GM19239 (cell line): ENCODE measurements around the gene LRP1B.

Source experiments
- DNase-seq: peaks from one replicate; pipeline ENCODE4 v3.0.0; 2011; ENCODE audit warnings: low spot score; ENCODE audit not compliant: insufficient read length
- FAIRE-seq: peaks from 2 replicates; lab custom pipeline; 2011; peaks lifted over from hg19 to GRCh38; lab: Jason Lieb, UNC

The LRP1B gene

GRCh38 chr2:140843186-140843585 is 1287.6 kb downstream of the LRP1B start:
- FAIRE-seq (no peak), DNase-seq (no peak)

DNA sequence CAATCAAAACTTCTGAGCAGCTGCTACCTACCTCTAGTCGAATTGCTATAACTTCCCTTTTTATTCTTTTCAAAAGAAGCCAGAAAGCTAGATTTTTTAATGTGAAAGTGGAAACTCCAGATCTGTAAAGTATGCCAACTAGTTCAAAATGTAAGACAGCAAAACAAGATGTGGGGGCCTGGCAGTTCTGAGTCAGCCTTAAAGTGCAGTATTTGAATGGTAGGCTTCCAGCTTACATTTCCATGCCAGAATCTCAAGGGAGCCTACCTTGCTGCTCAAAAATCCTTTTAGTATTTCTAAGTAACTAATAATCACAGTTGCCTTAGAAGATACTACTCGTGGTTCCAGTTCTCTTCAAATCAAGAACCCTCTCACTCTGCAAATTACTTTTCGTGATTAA is 1288.7 kb downstream of the LRP1B start:
- FAIRE-seq (no peak), DNase-seq (no peak)

DNA sequence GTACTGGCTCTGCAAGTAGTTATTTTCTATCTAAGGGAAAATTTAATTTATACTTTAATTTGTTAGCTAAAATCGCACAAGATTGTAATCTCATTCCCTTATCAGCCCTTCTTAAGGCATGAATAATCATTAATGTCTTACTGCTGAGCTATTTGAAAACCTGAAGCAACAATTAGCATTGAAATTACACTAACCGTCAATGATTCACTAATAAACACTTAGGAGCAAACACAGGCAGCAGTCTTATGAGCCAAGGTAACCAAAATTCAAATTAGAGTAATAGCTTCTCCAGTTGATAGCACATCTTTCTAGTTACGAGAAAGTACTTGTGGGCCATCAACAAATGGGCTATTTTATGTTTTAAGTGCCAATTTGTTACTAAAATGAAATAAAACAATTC is 1289.7 kb downstream of the LRP1B start:
- no peak for DNase-seq
- no peak for FAIRE-seq

- no peak for FAIRE-seq
- DNase-seq = no peak
Measured at GRCh38 chr2:140836826-140837225, 1294.0 kb downstream of the LRP1B start.

DNA sequence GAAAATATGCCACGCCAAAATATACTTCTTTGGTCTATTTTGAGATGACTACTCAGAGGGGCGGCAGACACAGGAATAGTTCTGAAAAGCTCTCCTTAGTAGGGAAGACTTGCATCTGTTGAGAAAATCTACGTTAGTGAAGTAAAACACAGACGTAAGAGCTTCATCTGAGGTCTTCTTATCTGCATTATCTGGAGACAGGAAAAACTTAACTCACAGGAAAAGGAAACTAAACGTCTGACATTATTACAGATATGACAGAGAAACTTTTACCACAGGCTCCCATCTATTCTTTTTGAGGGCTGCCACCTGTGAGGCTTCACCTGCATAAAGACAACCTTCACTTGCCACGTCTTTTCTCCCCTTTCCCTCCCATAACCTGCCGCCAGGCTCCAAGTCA is 1295.7 kb downstream of the LRP1B start:
- DNase-seq = no peak
- no peak for FAIRE-seq

DNA sequence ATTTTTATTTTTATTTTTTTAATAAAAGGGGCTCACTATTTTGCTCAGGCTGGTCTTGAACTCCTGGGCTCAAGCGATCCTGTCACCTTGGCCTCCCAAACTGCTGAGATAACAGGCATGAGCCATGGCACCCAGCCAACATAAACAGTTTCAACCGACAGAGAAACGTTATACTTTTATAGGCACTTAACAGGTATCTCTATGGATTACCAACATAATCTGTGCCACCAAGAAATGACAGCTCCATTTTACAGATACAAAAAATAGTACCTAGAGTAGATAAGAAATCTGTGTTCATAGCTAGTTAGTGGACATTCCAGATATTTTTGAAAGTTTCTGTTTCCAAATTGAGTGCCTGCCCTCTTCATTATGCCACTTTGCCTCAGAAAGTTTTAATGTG is 1316.7 kb downstream of the LRP1B start:
- no peak for FAIRE-seq
- no peak for DNase-seq

DNA sequence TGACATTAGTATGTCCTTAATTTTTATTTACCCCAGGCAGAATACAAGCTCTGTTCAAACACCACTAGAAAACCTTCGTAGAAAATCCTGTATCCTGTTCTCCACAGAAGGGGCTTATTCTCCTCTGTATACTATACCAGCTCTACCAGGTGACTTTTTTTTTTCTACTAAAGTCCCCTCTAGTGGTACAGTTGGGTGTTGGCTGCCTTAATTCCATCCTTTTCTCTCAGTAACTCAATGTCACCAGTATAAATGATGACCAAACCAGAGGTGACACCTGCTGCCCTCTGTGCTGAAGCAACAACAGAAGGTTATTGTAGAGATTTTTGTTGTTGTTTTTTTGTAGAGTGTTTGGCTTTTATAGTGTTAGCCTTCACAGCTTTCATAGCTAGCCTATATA is 1322.0 kb downstream of the LRP1B start:
- FAIRE-seq (no peak), DNase-seq (no peak)

GRCh38 chr2:140808211-140808610 is 1322.6 kb downstream of the LRP1B start:
- FAIRE-seq (no peak), DNase-seq (no peak)

DNA sequence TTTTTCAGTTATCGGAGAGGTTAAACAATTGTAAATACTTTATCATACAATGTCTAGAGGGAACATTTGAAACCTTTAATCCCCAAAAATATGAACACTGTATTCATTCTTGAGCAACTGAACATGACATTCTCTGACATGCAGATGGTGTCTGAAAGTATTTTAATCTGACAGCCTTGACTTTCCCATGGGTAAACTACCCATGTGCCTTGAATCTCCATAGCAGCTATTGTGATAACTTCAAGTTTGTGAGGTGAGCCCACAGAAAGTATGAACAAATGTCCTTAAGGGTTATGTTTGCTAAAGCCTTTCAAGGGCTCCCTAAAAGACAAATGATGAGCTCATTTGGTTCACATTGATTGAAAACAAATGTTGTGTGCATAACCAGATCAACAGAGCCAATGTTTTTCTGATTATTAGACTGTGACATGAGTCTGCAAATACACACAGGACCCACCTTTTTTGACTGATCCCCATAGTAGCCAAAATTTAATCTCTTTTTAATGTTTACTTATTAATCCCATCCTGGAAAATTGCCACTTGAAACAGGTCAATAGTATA is 1326.0 kb downstream of the LRP1B start:
- no peak for FAIRE-seq
- no peak for DNase-seq

GRCh38 chr2:140801311-140801710 is 1329.5 kb downstream of the LRP1B start:
- no peak for FAIRE-seq
- DNase-seq = no peak

GRCh38 chr2:140797718-140798117 is 1333.1 kb downstream of the LRP1B start:
- DNase-seq (no peak), FAIRE-seq (no peak)

DNA sequence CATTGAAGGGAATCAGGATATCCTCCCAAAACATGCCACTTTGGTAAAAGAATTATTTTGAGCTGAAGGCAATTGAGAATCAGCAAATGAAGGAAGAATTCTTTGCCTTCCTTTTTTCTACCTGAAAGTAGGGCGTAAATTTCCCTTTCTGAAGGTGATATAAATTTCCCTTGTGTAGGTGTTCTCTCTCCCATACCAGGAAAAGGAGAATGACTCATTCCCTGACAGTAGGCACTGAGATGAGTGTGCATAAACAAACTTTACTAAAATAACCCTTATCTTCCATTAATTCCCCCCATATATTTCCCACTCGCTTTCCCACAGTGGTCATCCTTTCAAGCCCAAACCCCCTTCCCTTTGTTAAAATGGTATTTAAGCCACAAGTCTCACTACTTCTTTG is 1339.0 kb downstream of the LRP1B start:
- DNase-seq = no peak
- no peak for FAIRE-seq

GRCh38 chr2:140786585-140786984 is 1344.2 kb downstream of the LRP1B start:
- no peak for DNase-seq
- no peak for FAIRE-seq

- FAIRE-seq = no peak
- DNase-seq = no peak
Measured at GRCh38 chr2:140775411-140775810, 1355.4 kb downstream of the LRP1B start.

GRCh38 chr2:140770645-140771044 is 1360.2 kb downstream of the LRP1B start:
- FAIRE-seq (no peak), DNase-seq (no peak)

- DNase-seq (no peak), FAIRE-seq (no peak)
Measured at GRCh38 chr2:140761807-140762206, 1369.0 kb downstream of the LRP1B start.

GRCh38 chr2:140759426-140760156 is 1371.2 kb downstream of the LRP1B start:
- DNase-seq = no peak

GRCh38 chr2:140747665-140748064 is 1383.2 kb downstream of the LRP1B start:
- FAIRE-seq = peak; percentile 37
- DNase-seq = no peak

More at GRCh38 chr2:140759426-140760156, 1371.2 kb downstream of the LRP1B start:
- FAIRE-seq = no peak

GRCh38 chr2:140747090-140747489 is 1383.7 kb downstream of the LRP1B start:
- DNase-seq (no peak), FAIRE-seq (no peak)

GRCh38 chr2:140744379-140744778 is 1386.4 kb downstream of the LRP1B start:
- DNase-seq = no peak
- no peak for FAIRE-seq

- FAIRE-seq (no peak), DNase-seq (no peak)
Measured at GRCh38 chr2:140737006-140737405, 1393.8 kb downstream of the LRP1B start.

GRCh38 chr2:140734992-140735391 is 1395.8 kb downstream of the LRP1B start:
- DNase-seq (no peak), FAIRE-seq (no peak)
